Endothelial cell of umbilical vein (primary cell): Measurements from ENCODE around the gene WDR48. TPM values are rescaled to one million over a fixed set of nuclear protein-coding genes. Genes with fewer than 3 reads are reported as not detected.

Source experiments
- BruUV-seq: library from RNA; stranded (reverse); fragments of 400-500 nt; replicated peaks from 2 replicates; lab custom pipeline; 2021; lab: Mats Ljungman, UMichigan
- CTCF ChIA-PET: fragments of 300-600, 350-600 bp; sonication (Branson Sonifier 250); formaldehyde crosslinking; loops from one replicate; lab custom pipeline; 2021; ENCODE audit warnings: antibody characterized with exemption, inconsistent platforms; lab: Charles Lee
- POLR2A ChIA-PET: fragments of 300-600, 350-600 bp; sonication (Branson Sonifier 250); formaldehyde crosslinking; loops from one replicate; lab custom pipeline; 2021; ENCODE audit warnings: antibody characterized with exemption, inconsistent platforms; lab: Charles Lee
- DNase-seq: peaks from one replicate; pipeline ENCODE4 v3.0.0-alpha.2; 2011; ENCODE audit warnings: low read depth, low spot score
- FAIRE-seq: peaks from 2 replicates; lab custom pipeline; 2011; peaks lifted over from hg19 to GRCh38; lab: Jason Lieb, UNC
- H2AFZ ChIP-seq: 2 replicates; pipeline ENCODE4 v1.6.0; 2012; ENCODE audit warnings: low read depth, low read length, control low read depth, inconsistent platforms
- H3K27ac ChIP-seq: 2 replicates; pipeline ENCODE4 v1.5.1; 2011; ENCODE audit warnings: low read depth, mild to moderate bottlenecking, control low read depth, low read length, moderate library complexity; ENCODE audit not compliant: insufficient read depth
- H3K27me3 ChIP-seq, 2 experiments: 2 replicates each; pipeline versions ENCODE4 v1.6.0 to v1.6.1; 2011; ENCODE audit warnings: low read length in 2 of 2, mixed read lengths in 1 of 2; ENCODE audit not compliant: control insufficient read depth in 2 of 2, insufficient read depth in 2 of 2
- H3K36me3 ChIP-seq, 2 experiments: 2 replicates in 1 of 2; 3 replicates in 1 of 2; pipeline ENCODE4 v1.5.1; 2011; ENCODE audit warnings: low read length in 2 of 2, mild to moderate bottlenecking in 1 of 2, moderate library complexity in 1 of 2; ENCODE audit not compliant: control insufficient read depth in 2 of 2, insufficient read depth in 2 of 2; ENCODE audit errors: extremely low read depth in 1 of 2
- H3K4me1 ChIP-seq: 3 replicates; pipeline ENCODE4 v1.5.1; 2011; ENCODE audit warnings: mild to moderate bottlenecking, low read length; ENCODE audit not compliant: control insufficient read depth, insufficient read depth; ENCODE audit errors: extremely low read depth
- H3K4me2 ChIP-seq: 2 replicates; pipeline ENCODE4 v1.6.1; 2011; ENCODE audit warnings: low read length, control low read depth, mixed read lengths; ENCODE audit not compliant: insufficient read depth
- H3K4me3 ChIP-seq, 3 experiments: fragments of 200-600 bp in 1 of 3; sonication (generic), shearing (Covaris generic) in 1 of 3; replicated peaks in 1 of 3; 2 replicates each; pipeline ENCODE4 v1.5.1; 2011 to 2016; ENCODE audit warnings: control low read depth in 3 of 3, low read length in 3 of 3, mild to moderate bottlenecking in 2 of 3, inconsistent platforms in 1 of 3, low read depth in 1 of 3, moderate library complexity in 1 of 3; ENCODE audit not compliant: insufficient read depth in 1 of 3
- H3K79me2 ChIP-seq: 2 replicates; pipeline ENCODE4 v1.6.0; 2012; ENCODE audit warnings: low read length, inconsistent platforms; ENCODE audit not compliant: control insufficient read depth, insufficient read depth
- H3K9ac ChIP-seq: replicated peaks from 2 replicates; pipeline ENCODE3; 2011; ENCODE audit warnings: low read length, control low read depth; ENCODE audit not compliant: insufficient read depth; ENCODE audit errors: extremely low read depth
- H3K9me1 ChIP-seq: replicated peaks from 3 replicates; pipeline ENCODE4 v1.6.0; 2011; ENCODE audit warnings: mild to moderate bottlenecking, low read length; ENCODE audit not compliant: control insufficient read depth, insufficient read depth; ENCODE audit errors: extremely low read depth
- H3K9me3 ChIP-seq: replicated peaks from 2 replicates; pipeline ENCODE4 v1.5.1; 2012; ENCODE audit warnings: low read length, inconsistent platforms; ENCODE audit not compliant: control insufficient read depth, insufficient read depth
- H4K20me1 ChIP-seq: replicated peaks from 2 replicates; pipeline ENCODE3; 2011; ENCODE audit warnings: mild to moderate bottlenecking, low read length; ENCODE audit not compliant: control insufficient read depth, insufficient read depth; ENCODE audit errors: extremely low read depth
- CTCF ChIP-seq, 2 donors: IDR thresholded peaks; 1 replicate in 1 of 2; 2 replicates in 1 of 2; pipeline ENCODE4 v1.5.1; 2011; ENCODE audit warnings: low read length in 2 of 2, mild to moderate bottlenecking in 2 of 2, moderate library complexity in 2 of 2, control low read depth in 1 of 2, inconsistent platforms in 1 of 2, low read depth in 1 of 2; ENCODE audit not compliant: insufficient read depth in 1 of 2; ENCODE audit errors: extremely low read depth in 1 of 2
- EZH2 ChIP-seq: IDR thresholded peaks from 2 replicates; pipeline ENCODE4 v1.6.1; 2012; ENCODE audit warnings: borderline replicate concordance, low read depth, mild to moderate bottlenecking, moderate library complexity, low read length, inconsistent platforms; ENCODE audit not compliant: severe bottlenecking
- FOS ChIP-seq: IDR thresholded peaks from 2 replicates; pipeline ENCODE4 v1.6.1; 2011; ENCODE audit warnings: mild to moderate bottlenecking, low read length, moderate library complexity, borderline replicate concordance; ENCODE audit not compliant: insufficient read depth
- GATA2 ChIP-seq: IDR thresholded peaks from 2 replicates; pipeline ENCODE4 v1.7.0; 2011; ENCODE audit warnings: low read depth, mild to moderate bottlenecking, moderate library complexity, mixed read lengths, low read length; ENCODE audit not compliant: insufficient read length, insufficient read depth
- JUN ChIP-seq: IDR thresholded peaks from 2 replicates; pipeline ENCODE4 v1.6.1; 2011; ENCODE audit warnings: borderline replicate concordance, low read depth; ENCODE audit not compliant: insufficient read length, insufficient read depth
- MAX ChIP-seq: IDR thresholded peaks from 2 replicates; pipeline ENCODE4 v1.6.1; 2011; ENCODE audit not compliant: insufficient read depth, insufficient read length
- MYC ChIP-seq: IDR thresholded peaks from one replicate; pipeline ENCODE4 v1.6.1; 2011; ENCODE audit warnings: mild to moderate bottlenecking, low read depth, low read length
- POLR2A ChIP-seq: IDR thresholded peaks from 2 replicates; pipeline ENCODE4 v1.6.1; 2012; ENCODE audit warnings: low read depth, mild to moderate bottlenecking, control low read depth, low read length
- POLR2AphosphoS5 ChIP-seq: IDR thresholded peaks from 2 replicates; pipeline ENCODE4 v1.6.1; 2012; ENCODE audit warnings: low read depth, mild to moderate bottlenecking, control low read depth, low read length, moderate library complexity; ENCODE audit not compliant: insufficient read depth
- dilution Hi-C: fragments of 300-500 bp; cut with MboI; formaldehyde crosslinking; loops from one replicate; pipeline ENCODE4 v1.15.0; 2019; ENCODE audit warnings: low sequenced_read_pairs; ENCODE audit not compliant: extremely low pct_ligation_motif_present
- intact Hi-C: fragments of 100-400 bp; cut with micrococcal nuclease; formaldehyde crosslinking; loops from one replicate; pipeline ENCODE4 v1.10.0; 2022
- polyA plus RNA-seq, 4 experiments: library from polyadenylated mRNA; depleted of rRNA in 3 of 4; stranded (reverse) in 3 of 4; unstranded in 1 of 4; fragments of >200 nt; gene quantifications; 2 replicates each; pipeline versions ENCODE4 v1.2.1 to v1.2.3, GENCODE V29; 2011 to 2012; ENCODE audit warnings: missing spikeins in 1 of 4
- total RNA-seq: library from RNA; stranded (reverse); gene quantifications from 2 replicates; pipeline ENCODE4 v1.2.3, GENCODE V29; 2021

WDR48 gene
- total and polyA plus RNA-seq, 2 donors (not counting 3 experiments of a cell fraction or from before 2014, with no cell fraction given) = 13.7 to 25.3 TPM

GRCh38 chr3:39143051-39143885, 91.5 kb downstream of the WDR48 start:
- FAIRE-seq (no peak), DNase-seq (no peak)
- BruUV-seq = no TSS peak
- no peaks in the 10 kb centered on the region for H3K27me3 ChIP-seq
- peaks cover 52% of the 10 kb centered on the region for H3K79me2 ChIP-seq
- H3K9me3 ChIP-seq = no peaks in the 10 kb centered on the region
- no peaks in the 10 kb centered on the region for H3K9me1 ChIP-seq
- H3K36me3 ChIP-seq = peaks cover 4 to 32% of the 10 kb centered on the region in 2 experiments
- H4K20me1 ChIP-seq = no peaks in the 10 kb centered on the region
- no peak overlapping the region for H3K27ac ChIP-seq
- H3K9ac ChIP-seq = no peak overlapping the region
- intact Hi-C loops (loop anchor here (10.0 kb wide), 1 partner anchor 418 kb away; no protein-coding TSS in a partner anchor), dilution Hi-C loops (no loop called here)
- peaks cover 33% of the 10 kb centered on the region for H3K4me1 ChIP-seq
- CTCF ChIA-PET = interaction anchor here (0.6 to 1.8 kb wide), 5 partner anchors 23 to 48 kb away, joined by 3 to 5 read pairs (median 4); no protein-coding TSS in a partner anchor
- POLR2A ChIA-PET = no interaction called here
- H2AFZ ChIP-seq = no peak overlapping the region
- TF ChIP-seq POLR2AphosphoS5 (no peak), POLR2A (no peak), GATA2 (no peak), CTCF (IDR thresholded peaks at IDR 0.05; ENCODE audit: extremely low read depth in 1 of 2, insufficient read depth in 1 of 2, low read depth in 1 of 2, low read length in 2 of 2) (no peak), JUN (no peak), MAX (no peak), FOS (no peak), EZH2 (no peak), MYC (no peak)
- H3K4me2 ChIP-seq = no peak overlapping the region
- no peak overlapping the region for H3K4me3 ChIP-seq
